NCI-H1436 (cell line): ENCODE results near the gene SND1.

Source experiments
- DNase-seq: peaks from one replicate; lab custom pipeline; 2025; lab: John Stamatoyannopoulos, UW

The SND1 gene

GRCh38 chr7:127905491-127906330, 253.7 kb downstream of the SND1 start:
- DNase-seq = no peak

DNA sequence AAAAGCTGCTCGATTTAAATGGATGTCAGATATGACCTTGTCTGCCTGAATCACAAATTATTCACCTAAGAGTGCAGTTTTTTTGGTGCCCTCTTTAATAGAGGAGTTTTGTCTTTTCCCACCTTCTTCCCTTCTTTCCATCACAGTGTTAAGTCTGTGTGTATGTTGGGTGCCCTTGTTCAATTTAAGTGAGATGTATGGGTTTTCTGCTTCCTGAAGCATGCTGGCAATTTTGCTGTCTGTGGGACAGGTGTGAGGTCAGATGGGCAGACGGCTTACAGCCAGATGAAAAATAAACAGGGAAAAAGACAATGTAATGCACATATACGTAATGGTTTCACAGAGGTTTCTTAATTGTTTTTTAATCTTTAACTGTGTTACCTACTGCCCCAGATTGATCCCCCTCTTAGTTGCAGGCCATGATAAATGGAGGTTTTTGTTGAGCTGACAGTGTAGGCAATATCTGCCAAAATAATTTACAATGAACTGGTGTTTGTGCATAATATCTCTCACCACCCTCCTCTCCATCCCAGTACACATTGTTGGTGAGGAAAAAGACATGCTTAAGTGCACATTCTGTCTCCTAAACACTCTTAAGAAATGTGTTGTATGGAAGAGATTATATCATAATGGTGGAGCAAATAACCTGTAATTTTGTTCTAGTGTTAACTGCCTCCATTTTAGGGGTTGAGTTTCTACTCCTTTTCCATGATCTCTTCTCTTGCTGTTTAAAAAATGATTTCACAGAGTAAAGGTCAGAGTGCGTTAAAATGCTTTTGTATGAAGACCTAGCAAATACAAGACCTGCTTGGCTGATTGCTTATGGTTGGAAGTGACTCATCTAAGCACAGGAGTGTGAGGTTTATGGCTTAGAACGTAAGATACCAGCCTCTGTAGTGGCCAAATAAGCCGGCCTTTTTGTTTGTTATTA, 255.4 kb downstream of the SND1 start:
- no peak for DNase-seq

GRCh38 chr7:127908430-127909258, 256.6 kb downstream of the SND1 start:
- DNase-seq = no peak

- DNase-seq = no peak
Measured at GRCh38 chr7:127909424-127910152, 257.6 kb downstream of the SND1 start.

DNA sequence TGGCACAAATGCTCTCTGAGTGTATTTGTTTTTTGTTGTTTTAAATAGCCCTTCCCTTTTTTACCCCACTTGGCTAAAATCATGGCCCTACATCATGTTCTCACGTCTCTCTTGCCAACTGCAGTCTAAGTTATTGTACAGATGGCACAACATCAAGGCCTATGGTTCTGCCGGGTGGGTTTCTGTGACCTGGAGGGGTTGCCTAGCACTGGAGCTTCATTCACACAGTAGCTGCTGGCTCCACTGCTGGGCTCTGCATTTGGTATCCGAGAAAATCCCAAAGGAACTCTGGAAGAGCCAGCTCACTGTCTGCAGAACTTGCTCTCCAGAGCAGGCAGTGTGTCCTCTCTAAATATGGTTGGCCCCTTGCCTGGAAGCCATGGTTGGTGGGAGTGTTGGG, 258.7 kb downstream of the SND1 start:
- no peak for DNase-seq

GRCh38 chr7:127911968-127912511, 260.0 kb downstream of the SND1 start:
- DNase-seq = no peak

DNA sequence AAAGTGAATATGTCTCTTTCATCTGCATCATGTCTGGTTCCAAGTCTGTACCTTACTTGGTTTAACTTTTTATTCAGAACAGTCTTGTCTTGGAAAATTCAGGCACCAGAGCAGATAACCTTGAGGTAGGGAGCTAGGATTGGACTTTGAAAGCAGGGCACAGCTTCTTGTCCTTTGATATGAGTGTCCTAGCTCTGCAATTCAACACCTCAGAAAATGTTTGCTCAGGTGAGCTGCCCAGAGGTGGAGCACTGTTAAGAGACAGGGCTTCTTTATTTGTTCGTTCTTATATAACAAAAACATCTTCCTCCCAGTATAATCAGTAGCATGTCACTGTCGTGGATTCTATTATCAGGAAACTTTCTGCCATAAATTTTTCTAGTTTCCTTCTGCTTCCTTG, 260.9 kb downstream of the SND1 start:
- no peak for DNase-seq

- no peak for DNase-seq
Measured at GRCh38 chr7:127913686-127914085, 261.7 kb downstream of the SND1 start.

- no peak for DNase-seq
Measured at GRCh38 chr7:127914693-127915092, 262.7 kb downstream of the SND1 start.

DNA sequence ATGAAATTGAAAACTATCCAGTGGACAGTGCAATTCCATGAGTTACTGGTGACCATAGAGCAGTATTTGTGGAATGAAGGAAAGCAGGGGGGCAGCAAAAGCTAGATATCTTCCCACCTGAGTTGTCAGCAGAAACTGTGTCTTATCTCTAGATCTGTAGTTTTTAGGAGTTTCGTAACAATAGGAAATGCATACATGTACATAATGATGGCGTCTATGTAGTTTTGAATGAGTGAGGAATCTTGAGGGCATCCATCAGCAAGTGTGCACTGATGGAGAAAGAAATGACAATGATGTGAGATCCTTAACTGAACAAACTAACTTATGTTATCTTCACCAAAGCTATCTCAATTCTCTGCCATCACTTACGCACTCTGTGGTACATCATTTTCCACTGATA, 264.7 kb downstream of the SND1 start:
- DNase-seq = no peak

GRCh38 chr7:127918130-127918529, 266.1 kb downstream of the SND1 start:
- no peak for DNase-seq

DNA sequence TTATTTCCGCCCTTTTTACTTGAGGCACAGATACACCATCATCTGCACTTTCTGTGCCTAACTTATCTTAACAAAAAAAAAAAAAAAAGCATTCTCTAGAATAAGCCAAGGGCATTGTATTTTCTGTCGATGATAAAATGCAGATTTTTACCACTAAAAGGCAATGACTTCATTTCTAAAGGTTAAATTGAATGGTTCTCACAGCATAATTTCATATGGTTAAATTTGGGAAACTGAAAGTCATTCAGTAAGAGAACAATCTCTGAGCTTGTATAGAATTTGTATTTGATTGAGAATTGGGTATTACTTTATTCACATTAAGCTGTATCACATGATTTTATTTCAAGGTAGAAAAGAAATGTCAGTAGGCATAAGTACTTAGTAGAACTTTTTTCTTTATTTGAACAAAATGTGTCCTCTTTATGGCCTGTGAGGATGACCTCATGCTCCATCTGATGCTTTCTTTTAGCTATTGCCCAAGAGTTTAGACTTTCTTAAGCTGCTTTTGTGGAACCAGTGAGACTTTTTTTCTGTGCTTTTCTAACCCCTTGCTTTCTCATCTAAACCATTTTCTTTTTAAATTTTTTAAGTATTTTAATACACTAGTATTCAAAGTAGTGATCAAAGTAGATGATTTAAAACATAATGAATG, 268.9 kb downstream of the SND1 start:
- DNase-seq = no peak

DNA sequence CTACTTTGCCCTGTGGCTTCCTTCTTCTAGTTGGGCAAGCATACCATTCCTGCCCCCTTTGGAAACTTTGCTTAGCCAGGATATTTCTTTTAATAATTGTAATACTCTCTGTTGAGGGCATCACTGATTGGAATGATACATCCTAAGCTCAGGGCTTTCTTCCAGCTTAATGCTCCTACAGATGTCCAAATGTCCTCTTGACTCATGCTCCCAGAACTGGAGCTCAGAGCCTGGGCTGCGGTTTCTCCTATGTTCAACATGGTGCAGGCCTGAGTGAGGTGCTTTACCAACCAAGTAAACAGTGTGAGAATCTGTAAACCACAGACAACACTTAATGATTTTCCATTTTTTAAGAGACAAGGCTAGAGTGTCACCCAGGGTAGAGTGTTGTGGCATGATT, 270.7 kb downstream of the SND1 start:
- DNase-seq = no peak

- no peak for DNase-seq
Measured at GRCh38 chr7:127924874-127925273, 272.9 kb downstream of the SND1 start.

DNA sequence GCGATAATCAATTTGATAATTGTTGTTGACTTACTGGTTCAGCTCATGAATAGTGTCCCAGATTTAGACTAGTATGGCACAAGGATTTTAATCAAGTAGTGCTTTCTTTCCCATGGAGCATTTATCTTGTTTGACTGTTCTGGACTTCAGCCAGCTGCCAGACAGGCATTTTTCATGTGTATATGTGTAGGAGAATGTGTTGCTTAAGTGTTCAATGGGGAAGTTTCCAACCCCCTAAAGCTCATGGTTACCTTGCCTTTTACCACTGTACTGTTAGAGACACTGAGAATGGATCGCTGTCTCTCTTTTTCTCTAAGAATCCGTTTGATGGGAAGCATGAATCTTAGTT, 275.3 kb downstream of the SND1 start:
- DNase-seq = no peak

DNA sequence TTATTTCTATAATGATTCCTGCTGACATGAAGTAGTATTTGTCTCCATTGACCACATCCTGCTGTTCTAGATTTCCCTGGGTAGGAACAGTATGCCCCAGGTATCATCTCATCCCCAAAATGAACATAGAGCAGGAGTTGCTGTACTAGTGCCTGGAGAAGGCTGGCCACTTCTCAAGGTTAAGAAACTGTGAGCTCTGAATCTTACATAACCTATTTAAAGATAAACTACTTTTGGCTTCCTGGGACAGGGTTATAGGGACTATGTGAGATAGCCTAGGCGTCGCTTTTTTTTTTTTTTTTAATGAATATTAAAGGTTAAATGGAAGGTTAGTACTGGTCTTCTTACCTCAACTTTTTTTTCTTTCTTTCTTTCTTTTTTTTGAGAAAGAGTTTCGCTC, 276.2 kb downstream of the SND1 start:
- no peak for DNase-seq

DNA sequence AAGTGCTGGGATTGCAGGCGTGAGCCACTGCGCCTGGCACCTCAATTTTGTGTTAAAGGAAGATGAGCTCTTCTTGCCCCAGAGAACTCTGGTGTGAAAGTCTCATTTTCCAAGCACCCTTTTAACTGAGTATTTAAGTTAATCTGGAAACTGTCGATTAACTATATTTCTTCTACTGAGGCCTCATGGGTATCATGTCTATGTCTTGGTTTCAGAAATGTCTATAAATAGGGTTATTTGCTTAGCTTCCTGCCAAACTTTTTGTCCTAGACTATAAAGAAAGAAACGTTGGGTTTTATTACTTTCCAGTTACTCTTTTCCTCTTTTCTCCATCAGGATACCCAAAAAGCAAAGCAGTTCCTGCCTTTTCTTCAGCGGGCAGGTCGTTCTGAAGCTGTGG, 276.9 kb downstream of the SND1 start:
- no peak for DNase-seq

GRCh38 chr7:127930341-127931328, 278.6 kb downstream of the SND1 start:
- DNase-seq = no peak

DNA sequence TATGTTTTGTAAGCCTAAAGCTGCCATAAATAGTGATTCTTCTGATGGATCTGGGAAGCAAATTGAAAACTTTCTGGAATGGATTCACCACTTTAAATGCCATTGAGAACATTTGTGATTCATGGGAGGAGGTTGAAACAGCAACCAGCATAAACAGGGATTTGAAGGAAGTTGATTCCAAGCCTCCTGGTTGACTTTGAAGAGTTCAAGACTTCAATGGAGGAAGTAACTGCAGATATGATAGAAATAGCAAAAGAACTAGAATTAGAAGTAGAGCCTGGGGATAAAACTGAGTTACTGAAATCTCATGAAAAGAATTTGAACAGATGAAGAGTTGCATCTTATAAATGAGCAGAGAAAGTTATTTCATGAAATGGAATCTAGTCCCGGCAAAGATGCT, 280.1 kb downstream of the SND1 start:
- DNase-seq = no peak

GRCh38 chr7:127932496-127932895, 280.5 kb downstream of the SND1 start:
- no peak for DNase-seq
